Stomach (tissue), 9 donors: ENCODE measurements around the gene LRIG1. TPM values are rescaled to one million over a fixed set of nuclear protein-coding genes. Genes with fewer than 3 reads are reported as not detected.

Experiments used
- DNase-seq, 2 donors: peaks; one replicate each; pipeline versions ENCODE4 v3.0.0 to v3.0.0-alpha.2; 2013 to 2019
- H3K27ac ChIP-seq, 5 donors: fragments of 200-600 bp in 4 of 5; sonication (generic) in 4 of 5; one replicate each; pipeline ENCODE4 v1.5.1; 2013 to 2019; ENCODE audit warnings: mild to moderate bottlenecking in 1 of 5, moderate library complexity in 1 of 5
- H3K27me3 ChIP-seq, 3 donors: fragments of 200-600 bp; sonication (generic); one replicate each; pipeline ENCODE4 v1.5.1; 2017 to 2019; ENCODE audit warnings: mixed run types in 1 of 3
- H3K36me3 ChIP-seq, 4 donors: fragments of 200-600 bp; sonication (generic); 1 replicate in 3 of 4; 2 replicates in 1 of 4; pipeline ENCODE4 v1.5.1; 2016 to 2019
- H3K4me1 ChIP-seq, 4 donors: fragments of 200-600 bp; sonication (generic); one replicate each; pipeline ENCODE4 v1.5.1; 2016 to 2019
- H3K4me3 ChIP-seq, 4 donors: fragments of 200-600 bp; sonication (generic) in 3 of 4; one replicate each; pipeline ENCODE4 v1.5.1; 2016 to 2019; ENCODE audit warnings: mild to moderate bottlenecking in 1 of 4
- H3K9me3 ChIP-seq, 4 donors: fragments of 200-600 bp; sonication (generic); one replicate each; pipeline ENCODE4 v1.5.1; 2016 to 2019
- EP300 ChIP-seq: sonication (generic); formaldehyde crosslinking; IDR thresholded peaks from one replicate; pipeline ENCODE4 v1.6.1; 2017; ENCODE audit warnings: antibody characterized with exemption
- POLR2A ChIP-seq, 4 donors: fragments of 450-650 bp; IDR thresholded peaks; one replicate each; pipeline ENCODE4 v1.6.1; 2016; ENCODE audit warnings: antibody characterized with exemption in 4 of 4, control low read depth in 2 of 4, mild to moderate bottlenecking in 1 of 4, moderate library complexity in 1 of 4
- POLR2AphosphoS5 ChIP-seq, 3 donors: sonication (generic); formaldehyde crosslinking; IDR thresholded peaks; one replicate each; pipeline ENCODE4 v1.6.1; 2016; ENCODE audit warnings: antibody characterized with exemption in 3 of 3
- WGBS, 5 donors: extraction: QIAGEN DNeasy Blood & Tissue Kit in 3 of 5; methylation state at CpG; one replicate each; pipeline versions ENCODE4 v1.1.5 to v1.1.7; 2013 to 2018; 5-methylcytosine and 5-hydroxymethylcytosine counted together
- intact Hi-C: fragments of 100-400 bp; cut with DNase I; formaldehyde crosslinking; loops from one replicate; pipeline ENCODE4 v1.15.1; 2023; ENCODE audit warnings: low total_unique reads
- polyA plus RNA-seq, 3 donors: library from polyadenylated mRNA; stranded (reverse); fragments of 200-250 nt; gene quantifications; one replicate each; pipeline ENCODE4 v1.2.3, GENCODE V29; 2013
- total RNA-seq, 5 donors: library from RNA; depleted of rRNA; stranded (reverse); fragments of >200 nt; gene quantifications; one replicate each; pipeline versions ENCODE4 v1.1.0 to v1.2.3, GENCODE V29; 2014 to 2016
- TF ChIP-seq, protein P1 (sequence below), 7 experiments: fragments of 450-650 bp in 4 of 7; fragments of 200-600 bp in 3 of 7; sonication (generic) in 3 of 7; IDR thresholded peaks; one replicate each; pipeline ENCODE4 v1.5.1; 2016 to 2019; ENCODE audit warnings: antibody characterized with exemption in 7 of 7, control low read depth in 2 of 7, mild to moderate bottlenecking in 1 of 7
- donor health status: healthy with polysubstance abuse.
- donor health status: Bipolar disorder and iron deficiency.
- donor health status: healthy.

LRIG1 gene
- total and polyA plus RNA-seq, 8 donors: 20.2 to 278 (median 87.0) TPM

DNA sequence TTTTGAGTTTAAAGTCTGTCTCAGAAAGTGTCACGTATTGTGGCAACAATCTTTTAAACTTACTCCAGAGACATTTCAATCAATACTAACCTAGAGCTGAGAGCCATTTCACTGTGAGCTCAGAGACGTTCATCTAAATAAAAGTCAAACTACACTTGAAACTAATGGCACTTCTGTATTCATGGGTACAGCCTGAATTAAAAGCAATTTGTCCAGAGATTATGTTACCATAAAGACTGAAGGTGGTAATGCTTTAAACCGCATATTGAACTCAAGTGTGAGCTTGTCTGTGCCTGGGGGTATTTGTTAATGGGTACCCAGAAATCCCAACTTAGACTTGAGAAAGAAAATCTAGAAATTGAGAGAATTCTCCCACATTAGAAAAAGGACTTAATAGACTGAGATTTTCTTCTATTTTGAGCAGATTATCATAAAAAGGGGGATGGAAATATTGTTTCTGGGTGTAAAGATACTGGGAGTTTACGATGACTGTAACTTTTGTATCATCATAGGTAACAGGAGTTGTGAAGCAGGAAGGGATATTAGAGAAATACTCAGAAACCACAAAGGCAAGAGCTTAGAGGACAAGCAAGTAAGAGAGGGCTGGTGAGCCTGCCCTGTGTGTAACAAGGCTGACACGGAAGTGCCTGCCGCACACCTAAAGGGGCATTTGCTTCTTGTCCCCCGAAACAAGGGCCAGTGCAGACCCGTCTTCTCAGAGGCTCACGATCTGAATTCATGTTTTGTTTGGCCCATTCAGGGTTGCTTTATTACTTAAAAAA is 36.9 kb downstream of the LRIG1 start:
- intact Hi-C loops: no loop called here
- no peak overlapping the region for H3K4me3 ChIP-seq
- TF ChIP-seq EP300 (no peak), POLR2A (IDR thresholded peaks at IDR 0.05) (no peak), POLR2AphosphoS5 (IDR thresholded peaks at IDR 0.05) (no peak)
- TF ChIP-seq, protein P1, sequence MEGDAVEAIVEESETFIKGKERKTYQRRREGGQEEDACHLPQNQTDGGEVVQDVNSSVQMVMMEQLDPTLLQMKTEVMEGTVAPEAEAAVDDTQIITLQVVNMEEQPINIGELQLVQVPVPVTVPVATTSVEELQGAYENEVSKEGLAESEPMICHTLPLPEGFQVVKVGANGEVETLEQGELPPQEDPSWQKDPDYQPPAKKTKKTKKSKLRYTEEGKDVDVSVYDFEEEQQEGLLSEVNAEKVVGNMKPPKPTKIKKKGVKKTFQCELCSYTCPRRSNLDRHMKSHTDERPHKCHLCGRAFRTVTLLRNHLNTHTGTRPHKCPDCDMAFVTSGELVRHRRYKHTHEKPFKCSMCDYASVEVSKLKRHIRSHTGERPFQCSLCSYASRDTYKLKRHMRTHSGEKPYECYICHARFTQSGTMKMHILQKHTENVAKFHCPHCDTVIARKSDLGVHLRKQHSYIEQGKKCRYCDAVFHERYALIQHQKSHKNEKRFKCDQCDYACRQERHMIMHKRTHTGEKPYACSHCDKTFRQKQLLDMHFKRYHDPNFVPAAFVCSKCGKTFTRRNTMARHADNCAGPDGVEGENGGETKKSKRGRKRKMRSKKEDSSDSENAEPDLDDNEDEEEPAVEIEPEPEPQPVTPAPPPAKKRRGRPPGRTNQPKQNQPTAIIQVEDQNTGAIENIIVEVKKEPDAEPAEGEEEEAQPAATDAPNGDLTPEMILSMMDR (IDR thresholded peaks at IDR 0.05): no peak
- peaks cover 5 to 26% (median 21%) of the 10 kb centered on the region in 4 donors for H3K36me3 ChIP-seq
- no peaks in the 10 kb centered on the region for H3K9me3 ChIP-seq
- peak overlapping the region in 4 of 5 donors; percentile 41 to 61 (median 50) for H3K27ac ChIP-seq
- 66 to 72% (median 71%) methylated on average over 9 of the region's 9 CpGs for WGBS, 5 donors
- DNase-seq: no peak
- H3K27me3 ChIP-seq: no peaks in the 10 kb centered on the region
- peaks cover 27 to 88% (median 65%) of the 10 kb centered on the region in 4 donors for H3K4me1 ChIP-seq

DNA sequence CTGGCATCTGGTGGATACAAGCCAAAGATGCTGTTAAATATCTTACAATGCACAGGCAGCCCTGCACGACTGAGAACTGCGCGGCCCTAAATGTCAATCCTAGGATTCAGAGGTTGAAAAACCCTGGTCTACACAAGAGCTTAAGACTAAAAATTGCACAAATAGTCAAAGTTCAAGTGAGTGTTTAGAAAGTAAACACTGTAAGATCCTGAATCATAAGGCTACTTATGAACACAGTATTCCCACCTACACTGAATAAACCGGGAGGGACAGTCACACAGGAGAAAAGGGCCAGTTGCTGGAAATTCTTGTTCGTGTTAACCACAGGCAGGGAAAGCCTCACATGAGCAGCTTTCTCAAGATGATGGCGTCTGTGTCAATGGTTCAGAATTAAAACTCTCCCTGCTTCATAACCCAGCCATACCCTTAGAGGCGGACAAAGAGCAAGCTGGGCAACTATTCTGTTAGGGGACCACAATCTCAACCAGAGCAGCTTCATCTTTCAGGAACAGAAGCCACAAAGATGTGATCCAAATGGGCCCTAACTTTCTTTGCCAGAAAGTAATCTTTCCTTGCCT is 37.7 kb downstream of the LRIG1 start:
- Histone ChIP-seq H3K36me3 (peaks cover 8 to 33% (median 26%) of the 10 kb centered on the region in 4 donors), H3K27ac (peak overlapping the region in 4 of 5 donors; percentile 41 to 61 (median 50)), H3K4me1 (peaks cover 24 to 81% (median 58%) of the 10 kb centered on the region in 4 donors), H3K9me3 (no peaks in the 10 kb centered on the region), H3K4me3 (no peak overlapping the region), H3K27me3 (no peaks in the 10 kb centered on the region)
- intact Hi-C loops: no loop called here
- TF ChIP-seq POLR2A (IDR thresholded peaks at IDR 0.05) (no peak), POLR2AphosphoS5 (IDR thresholded peaks at IDR 0.05) (peak in 1 of 3 donors; percentile 26)
- TF ChIP-seq, protein P1 (IDR thresholded peaks at IDR 0.05): no peak
- DNase-seq: no peak
- WGBS, 5 donors: 37 to 55% (median 45%) methylated on average over 7 of the region's 7 CpGs

DNA sequence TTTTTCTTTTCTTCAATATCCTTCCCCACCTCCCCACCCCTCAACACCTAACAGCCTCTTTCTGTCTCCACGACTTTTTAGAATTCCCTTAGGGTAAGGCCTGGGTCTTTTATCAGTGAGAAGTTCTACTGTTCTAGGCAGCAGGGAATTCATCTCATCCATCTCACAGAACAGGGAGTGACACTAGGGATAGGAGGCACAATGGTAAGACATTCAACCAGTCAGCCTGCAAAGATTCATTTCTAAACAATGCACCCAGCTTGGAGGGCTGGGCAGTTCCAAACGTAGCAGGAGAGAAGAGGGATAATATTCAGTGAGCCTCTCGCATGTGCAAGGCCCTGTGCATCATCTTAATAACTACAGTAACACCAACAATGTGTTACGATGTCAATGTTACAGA is 43.6 kb downstream of the LRIG1 start:
- Histone ChIP-seq H3K27ac (peak overlapping the region in 4 of 5 donors; percentile 21 to 57 (median 28)), H3K4me1 (peaks cover 17 to 71% (median 45%) of the 10 kb centered on the region in 4 donors), H3K36me3 (peaks cover 16 to 51% (median 36%) of the 10 kb centered on the region in 4 donors), H3K9me3 (no peaks in the 10 kb centered on the region), H3K27me3 (no peaks in the 10 kb centered on the region), H3K4me3 (no peak overlapping the region)
- WGBS, 5 donors: 47 to 73% (median 71%) methylated on average over 4 of the region's 4 CpGs
- no peak for DNase-seq
- TF ChIP-seq, protein P1 (IDR thresholded peaks at IDR 0.05): no peak
- intact Hi-C loops: no loop called here

DNA sequence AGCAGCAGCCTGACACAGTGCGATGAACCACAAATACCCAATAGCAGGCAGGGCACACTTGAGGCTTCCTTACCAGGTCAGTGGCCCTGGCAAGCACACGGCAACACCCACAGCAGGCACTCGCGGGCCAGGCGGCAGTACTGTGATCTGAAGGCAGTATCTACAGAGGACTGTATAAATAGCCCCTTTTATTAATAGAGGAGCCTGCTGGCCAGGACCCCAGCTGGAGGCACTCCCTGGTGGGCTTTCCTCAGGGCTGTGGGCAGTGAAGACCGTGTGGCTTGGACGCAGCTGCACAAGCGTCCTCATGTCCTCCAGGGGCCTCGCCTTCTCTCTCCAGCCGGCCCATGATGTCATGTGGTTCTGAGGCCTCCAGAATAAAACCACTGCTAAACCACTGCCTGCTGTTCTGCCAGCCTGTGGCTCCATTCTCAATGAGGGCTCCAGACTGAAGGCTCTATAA is 44.1 kb downstream of the LRIG1 start:
- H3K27ac ChIP-seq: peak overlapping the region in 4 of 5 donors; percentile 21 to 57 (median 28)
- 63 to 75% (median 67%) methylated on average over 8 to 10 of the region's 10 CpGs for WGBS, 5 donors
- intact Hi-C loops: no loop called here
- peak in 1 of 2 donors; percentile 49 for DNase-seq
- H3K9me3 ChIP-seq: no peaks in the 10 kb centered on the region
- no peaks in the 10 kb centered on the region for H3K27me3 ChIP-seq
- H3K4me1 ChIP-seq: peaks cover 19 to 71% (median 46%) of the 10 kb centered on the region in 4 donors
- peaks cover 13 to 51% (median 34%) of the 10 kb centered on the region in 4 donors for H3K36me3 ChIP-seq
- no peak overlapping the region for H3K4me3 ChIP-seq
- no peak for TF ChIP-seq POLR2AphosphoS5 (IDR thresholded peaks at IDR 0.05)
- TF ChIP-seq, protein P1 (IDR thresholded peaks at IDR 0.05): no peak
- no peak for TF ChIP-seq EP300
- no peak for TF ChIP-seq POLR2A (IDR thresholded peaks at IDR 0.05)
